ENCODE data around the gene TOLLIP.

Gene TOLLIP

GRCh38 chr11:1233351-1234053, 75.9 kb downstream of the TOLLIP start:
- no peak overlapping the region for H3K4me3 ChIP-seq (ENCODE audit: low read depth, low read length)
- CTCF ChIA-PET: no interaction called here
- no peak overlapping the region for H3K27ac ChIP-seq (ENCODE audit: extremely low read depth, low read depth, low read length)
- H3K36me3 ChIP-seq (ENCODE audit: control insufficient read depth in 2 of 2, insufficient read depth in 1 of 2, low read length in 2 of 2): no peaks in the 10 kb centered on the region
- H3K9me3 ChIP-seq (ENCODE audit: control insufficient read depth, insufficient read depth, low read depth, low read length): no peaks in the 10 kb centered on the region
- no peak for TF ChIP-seq ZNF175 (tag by site-specific recombination; IDR thresholded peaks at IDR 0.05)
- peak; percentile 65 for TF ChIP-seq ZIC2 (tag by site-specific recombination; IDR thresholded peaks at IDR 0.05)
- TF ChIP-seq KLF1 (tag by site-specific recombination; IDR thresholded peaks at IDR 0.05): peak; percentile 83
- H3K4me1 ChIP-seq (ENCODE audit: control insufficient read depth, insufficient read depth, low read length): no peaks in the 10 kb centered on the region
- POLR2A ChIA-PET: no interaction called here

DNA sequence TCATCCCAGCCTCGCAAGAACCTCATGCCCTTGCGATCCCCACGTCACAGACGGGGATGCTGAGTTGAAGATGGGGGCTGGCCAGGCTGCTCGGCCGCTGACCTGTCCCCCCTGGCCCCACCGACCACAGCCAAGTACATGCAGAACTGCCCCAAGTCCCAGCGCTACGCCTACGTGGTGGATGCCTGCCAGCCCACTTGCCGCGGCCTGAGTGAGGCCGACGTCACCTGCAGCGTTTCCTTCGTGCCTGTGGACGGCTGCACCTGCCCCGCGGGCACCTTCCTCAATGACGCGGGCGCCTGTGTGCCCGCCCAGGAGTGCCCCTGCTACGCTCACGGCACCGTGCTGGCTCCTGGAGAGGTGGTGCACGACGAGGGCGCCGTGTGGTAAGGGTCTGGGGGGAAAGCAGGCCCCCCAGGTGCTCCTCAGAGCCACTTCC, 76.5 kb downstream of the TOLLIP start:
- TF ChIP-seq YY1 (tag by site-specific recombination; IDR thresholded peaks at IDR 0.05) (no peak), ZSCAN30 (tag by site-specific recombination; IDR thresholded peaks at IDR 0.05) (no peak), OSR2 (tag by site-specific recombination; IDR thresholded peaks at IDR 0.05) (no peak), AEBP2 (tag by site-specific recombination; IDR thresholded peaks at IDR 0.05; ENCODE audit: borderline replicate concordance) (no peak), ZNF585B (tag by site-specific recombination; IDR thresholded peaks at IDR 0.05) (no peak), ZNF792 (tag by site-specific recombination; IDR thresholded peaks at IDR 0.05) (no peak), ZBTB21 (tag by site-specific recombination; IDR thresholded peaks at IDR 0.05) (no peak), ZNF830 (tag by site-specific recombination; IDR thresholded peaks at IDR 0.05; ENCODE audit: low read depth) (no peak), BCL11B (tag by site-specific recombination; IDR thresholded peaks at IDR 0.05; ENCODE audit: low read depth) (no peak), KLF7 (tag by site-specific recombination; IDR thresholded peaks at IDR 0.05; ENCODE audit: borderline replicate concordance) (no peak), ZNF155 (tag by site-specific recombination; IDR thresholded peaks at IDR 0.05) (no peak), ZNF211 (tag by site-specific recombination; IDR thresholded peaks at IDR 0.05; ENCODE audit: low read depth) (no peak), GFI1B (tag by site-specific recombination; IDR thresholded peaks at IDR 0.05) (no peak), ZNF433 (tag by site-specific recombination; IDR thresholded peaks at IDR 0.05; ENCODE audit: low read depth) (no peak), ZNF677 (tag by site-specific recombination; IDR thresholded peaks at IDR 0.05) (no peak), PRDM2 (tag by site-specific recombination; IDR thresholded peaks at IDR 0.05; ENCODE audit: borderline replicate concordance) (no peak), ZNF138 (tag by site-specific recombination; IDR thresholded peaks at IDR 0.05; ENCODE audit: borderline replicate concordance) (no peak)
- TF ChIP-seq, protein P1, sequence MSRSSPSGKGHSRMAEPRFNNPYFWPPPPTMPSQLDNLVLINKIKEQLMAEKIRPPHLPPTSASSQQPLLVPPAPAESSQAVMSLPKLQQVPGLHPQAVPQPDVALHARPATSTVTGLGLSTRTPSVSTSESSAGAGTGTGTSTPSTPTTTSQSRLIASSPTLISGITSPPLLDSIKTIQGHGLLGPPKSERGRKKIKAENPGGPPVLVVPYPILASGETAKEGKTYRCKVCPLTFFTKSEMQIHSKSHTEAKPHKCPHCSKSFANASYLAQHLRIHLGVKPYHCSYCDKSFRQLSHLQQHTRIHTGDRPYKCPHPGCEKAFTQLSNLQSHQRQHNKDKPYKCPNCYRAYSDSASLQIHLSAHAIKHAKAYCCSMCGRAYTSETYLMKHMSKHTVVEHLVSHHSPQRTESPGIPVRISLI (tag by site-specific recombination; IDR thresholded peaks at IDR 0.05): no peak
- Histone ChIP-seq H3K4me1 (ENCODE audit: control insufficient read depth, insufficient read depth, low read length) (no peaks in the 10 kb centered on the region), H3K36me3 (ENCODE audit: control insufficient read depth in 2 of 2, insufficient read depth in 1 of 2, low read length in 2 of 2) (no peaks in the 10 kb centered on the region), H3K4me3 (ENCODE audit: low read depth, low read length) (no peak overlapping the region), H3K27ac (ENCODE audit: extremely low read depth, low read depth, low read length) (no peak overlapping the region), H3K9me3 (ENCODE audit: control insufficient read depth, insufficient read depth, low read depth, low read length) (no peaks in the 10 kb centered on the region)
- POLR2A ChIA-PET: no interaction called here
- CTCF ChIA-PET: no interaction called here

All from HEK293 (cell line).